Smooth muscle cell of trachea (primary cell): ENCODE measurements around the gene STAMBPL1. TPM values are rescaled to one million over a fixed set of nuclear protein-coding genes. Genes with fewer than 3 reads are reported as not detected.

Source experiments
- total RNA-seq: library from RNA; depleted of rRNA; stranded (reverse); fragments of >200 nt; gene quantifications from 2 replicates; pipeline ENCODE4 v1.2.1, GENCODE V29; 2014

The STAMBPL1 gene
- total RNA-seq, result 33.2 and 49.3 TPM in 2 replicates

GRCh38 chr10:88879534-88880281 is at the start of gene STAMBPL1:
TSS of gene STAMBPL1 (plus strand) at chr10:88880245. CDS start at chr10:88901709, 21,464 bp downstream.

DNA sequence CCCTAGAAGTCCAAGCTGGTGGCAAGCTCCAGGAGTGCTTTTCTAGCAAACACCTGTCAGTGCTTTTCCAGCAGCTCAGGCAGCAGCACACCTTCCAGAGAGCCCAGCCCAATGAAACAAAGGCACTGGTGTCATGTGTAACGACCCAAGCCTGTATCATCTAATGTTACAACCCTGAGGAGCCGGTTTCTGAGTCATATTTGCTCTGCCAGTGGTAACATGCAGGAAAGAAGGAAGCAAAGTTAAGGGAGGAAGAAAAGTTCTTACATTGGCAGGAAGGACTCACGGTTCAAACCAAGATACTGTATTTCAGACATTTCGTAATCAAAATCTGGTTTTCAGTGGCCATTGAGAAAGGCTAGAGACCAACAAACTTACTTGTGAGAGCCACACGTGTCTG is 28.3 kb upstream of the STAMBPL1 start, which contains the start of gene ANKRD22:
Gene ANKRD22 (minus strand): TSS at position 139 of the 400 bp plus-strand sequence. CDS start 237 bp downstream, outside the sequence.

GRCh38 chr10:88952647-88953111 is 72.6 kb downstream of the STAMBPL1 start, which contains the start of gene ACTA2:
TSS of gene ACTA2 (minus strand) at chr10:88952773. CDS start at chr10:88948930, 3,843 bp downstream.

Other genes starting within 250 kb of the STAMBPL1 start
- gene LIPF, start 215.8 kb upstream of the STAMBPL1 start, total RNA-seq, result 0.29 TPM in 1 of 2 replicates, not detected in the other
- gene LIPK, start 174.0 kb upstream of the STAMBPL1 start, total RNA-seq, result not detected in 2 replicates
- gene LIPN, start 120.2 kb upstream of the STAMBPL1 start, total RNA-seq, result not detected in 2 replicates
- gene LIPM, start 77.5 kb upstream of the STAMBPL1 start, total RNA-seq, result not detected in 2 replicates
- not detected in 2 replicates for gene ANKRD22, start 28.4 kb upstream of the STAMBPL1 start, total RNA-seq
- gene ACTA2, start 72.5 kb downstream of the STAMBPL1 start, total RNA-seq, result 85.4 and 186 TPM in 2 replicates
- 80.9 and 85.7 TPM in 2 replicates for gene FAS, start 110.6 kb downstream of the STAMBPL1 start, total RNA-seq